Astrocyte (in vitro differentiated cells and primary cell): Measurements from ENCODE around the gene ATXN2.

ENCODE experiments used
- EZH2 ChIP-seq: IDR thresholded peaks from 2 replicates; pipeline ENCODE4 v1.6.1; 2012; ENCODE audit warnings: mild to moderate bottlenecking, low read length, inconsistent platforms; ENCODE audit not compliant: insufficient read depth
- TF ChIP-seq, protein P1 (sequence below): IDR thresholded peaks from 2 replicates; pipeline ENCODE4 v1.5.1; 2011; ENCODE audit warnings: low read depth, mild to moderate bottlenecking, inconsistent platforms, low read length, moderate library complexity; ENCODE audit not compliant: insufficient read depth

DNA sequence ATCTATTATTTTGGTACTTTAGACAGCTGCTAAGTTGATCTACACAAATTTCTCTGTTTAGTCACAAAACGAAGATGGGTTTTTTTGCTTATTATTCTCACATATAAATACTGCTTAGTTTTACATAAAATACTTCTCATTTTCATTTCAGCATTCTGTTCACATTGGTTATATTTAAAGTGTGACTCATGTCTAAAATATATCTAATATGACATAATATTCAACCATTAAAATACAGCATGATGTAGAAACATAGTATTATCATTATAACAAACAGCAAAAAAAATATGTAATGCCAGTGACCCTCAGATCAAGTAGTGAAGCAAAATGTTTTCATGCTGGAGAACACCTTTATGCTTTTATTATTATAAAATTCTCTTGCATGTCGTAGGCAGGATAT is 129.7 kb downstream of the ATXN2 start:
- TF ChIP-seq, protein P1, sequence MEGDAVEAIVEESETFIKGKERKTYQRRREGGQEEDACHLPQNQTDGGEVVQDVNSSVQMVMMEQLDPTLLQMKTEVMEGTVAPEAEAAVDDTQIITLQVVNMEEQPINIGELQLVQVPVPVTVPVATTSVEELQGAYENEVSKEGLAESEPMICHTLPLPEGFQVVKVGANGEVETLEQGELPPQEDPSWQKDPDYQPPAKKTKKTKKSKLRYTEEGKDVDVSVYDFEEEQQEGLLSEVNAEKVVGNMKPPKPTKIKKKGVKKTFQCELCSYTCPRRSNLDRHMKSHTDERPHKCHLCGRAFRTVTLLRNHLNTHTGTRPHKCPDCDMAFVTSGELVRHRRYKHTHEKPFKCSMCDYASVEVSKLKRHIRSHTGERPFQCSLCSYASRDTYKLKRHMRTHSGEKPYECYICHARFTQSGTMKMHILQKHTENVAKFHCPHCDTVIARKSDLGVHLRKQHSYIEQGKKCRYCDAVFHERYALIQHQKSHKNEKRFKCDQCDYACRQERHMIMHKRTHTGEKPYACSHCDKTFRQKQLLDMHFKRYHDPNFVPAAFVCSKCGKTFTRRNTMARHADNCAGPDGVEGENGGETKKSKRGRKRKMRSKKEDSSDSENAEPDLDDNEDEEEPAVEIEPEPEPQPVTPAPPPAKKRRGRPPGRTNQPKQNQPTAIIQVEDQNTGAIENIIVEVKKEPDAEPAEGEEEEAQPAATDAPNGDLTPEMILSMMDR = no peak
- no peak for TF ChIP-seq EZH2
